ENCODE results near the gene TGFBRAP1.

TGFBRAP1 gene

DNA sequence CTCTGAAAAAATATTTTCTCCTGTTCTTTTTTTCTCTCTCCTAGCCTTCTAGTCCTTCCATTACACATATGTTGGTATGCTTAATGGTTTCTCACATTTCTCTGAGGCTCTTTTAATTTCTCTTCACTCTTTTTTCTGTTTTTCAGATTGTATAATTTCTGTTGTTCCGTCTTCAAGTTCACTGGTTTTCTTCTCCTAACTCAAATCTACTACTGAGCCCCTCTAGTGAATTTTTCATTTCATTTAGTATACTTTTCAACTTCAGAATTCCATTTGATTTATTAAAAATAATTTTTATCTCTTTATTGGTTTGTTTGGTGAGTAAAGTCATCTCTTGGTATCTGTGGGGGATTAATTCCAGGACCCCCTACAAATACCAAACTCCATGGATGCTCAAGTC, 27.6 kb upstream of the TGFBRAP1 start:
- no peak for DNase-seq (ENCODE audit: low read depth)
- no peak overlapping the region for H3K4me3 ChIP-seq (ENCODE audit: low read length)
- TF ChIP-seq, protein P1, sequence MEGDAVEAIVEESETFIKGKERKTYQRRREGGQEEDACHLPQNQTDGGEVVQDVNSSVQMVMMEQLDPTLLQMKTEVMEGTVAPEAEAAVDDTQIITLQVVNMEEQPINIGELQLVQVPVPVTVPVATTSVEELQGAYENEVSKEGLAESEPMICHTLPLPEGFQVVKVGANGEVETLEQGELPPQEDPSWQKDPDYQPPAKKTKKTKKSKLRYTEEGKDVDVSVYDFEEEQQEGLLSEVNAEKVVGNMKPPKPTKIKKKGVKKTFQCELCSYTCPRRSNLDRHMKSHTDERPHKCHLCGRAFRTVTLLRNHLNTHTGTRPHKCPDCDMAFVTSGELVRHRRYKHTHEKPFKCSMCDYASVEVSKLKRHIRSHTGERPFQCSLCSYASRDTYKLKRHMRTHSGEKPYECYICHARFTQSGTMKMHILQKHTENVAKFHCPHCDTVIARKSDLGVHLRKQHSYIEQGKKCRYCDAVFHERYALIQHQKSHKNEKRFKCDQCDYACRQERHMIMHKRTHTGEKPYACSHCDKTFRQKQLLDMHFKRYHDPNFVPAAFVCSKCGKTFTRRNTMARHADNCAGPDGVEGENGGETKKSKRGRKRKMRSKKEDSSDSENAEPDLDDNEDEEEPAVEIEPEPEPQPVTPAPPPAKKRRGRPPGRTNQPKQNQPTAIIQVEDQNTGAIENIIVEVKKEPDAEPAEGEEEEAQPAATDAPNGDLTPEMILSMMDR (conservative IDR thresholded peaks at IDR 0.05; ENCODE audit: low read length) = no peak

GRCh38 chr2:105344704-105345345, 15.3 kb upstream of the TGFBRAP1 start:
- TF ChIP-seq, protein P1 (conservative IDR thresholded peaks at IDR 0.05; ENCODE audit: low read length) = peak; percentile 53
- no peak overlapping the region for H3K4me3 ChIP-seq (ENCODE audit: low read length)
- peak; percentile 52 for DNase-seq (ENCODE audit: low read depth)

DNA sequence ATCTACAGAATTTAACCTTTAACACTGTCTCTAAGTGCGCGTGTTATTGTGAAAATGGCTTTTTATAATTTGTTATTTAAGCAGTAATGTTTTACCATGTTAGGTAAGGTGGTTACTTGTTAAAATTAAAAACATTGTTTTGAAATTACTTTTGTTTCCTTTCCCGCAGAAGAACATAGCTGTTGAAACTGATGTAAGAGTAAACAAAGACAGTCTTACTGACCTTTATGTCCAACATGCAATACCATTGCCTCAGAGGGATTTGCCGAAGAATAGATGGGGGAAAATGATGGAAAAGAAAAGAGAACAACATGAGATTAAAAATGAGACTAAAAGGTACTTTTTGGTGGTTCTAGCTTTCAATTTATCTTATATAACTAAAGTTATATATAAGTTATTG, 9.9 kb upstream of the TGFBRAP1 start:
- no peak overlapping the region for H3K4me3 ChIP-seq (ENCODE audit: low read length)
- DNase-seq (ENCODE audit: low read depth) = no peak
- TF ChIP-seq, protein P1 (conservative IDR thresholded peaks at IDR 0.05; ENCODE audit: low read length) = no peak

GRCh38 chr2:105338020-105338385, 8.5 kb upstream of the TGFBRAP1 start:
- DNase-seq (ENCODE audit: low read depth) = no peak
- TF ChIP-seq, protein P1 (conservative IDR thresholded peaks at IDR 0.05; ENCODE audit: low read length) = no peak
- H3K4me3 ChIP-seq (ENCODE audit: low read length) = peak overlapping the region; percentile 90

DNA sequence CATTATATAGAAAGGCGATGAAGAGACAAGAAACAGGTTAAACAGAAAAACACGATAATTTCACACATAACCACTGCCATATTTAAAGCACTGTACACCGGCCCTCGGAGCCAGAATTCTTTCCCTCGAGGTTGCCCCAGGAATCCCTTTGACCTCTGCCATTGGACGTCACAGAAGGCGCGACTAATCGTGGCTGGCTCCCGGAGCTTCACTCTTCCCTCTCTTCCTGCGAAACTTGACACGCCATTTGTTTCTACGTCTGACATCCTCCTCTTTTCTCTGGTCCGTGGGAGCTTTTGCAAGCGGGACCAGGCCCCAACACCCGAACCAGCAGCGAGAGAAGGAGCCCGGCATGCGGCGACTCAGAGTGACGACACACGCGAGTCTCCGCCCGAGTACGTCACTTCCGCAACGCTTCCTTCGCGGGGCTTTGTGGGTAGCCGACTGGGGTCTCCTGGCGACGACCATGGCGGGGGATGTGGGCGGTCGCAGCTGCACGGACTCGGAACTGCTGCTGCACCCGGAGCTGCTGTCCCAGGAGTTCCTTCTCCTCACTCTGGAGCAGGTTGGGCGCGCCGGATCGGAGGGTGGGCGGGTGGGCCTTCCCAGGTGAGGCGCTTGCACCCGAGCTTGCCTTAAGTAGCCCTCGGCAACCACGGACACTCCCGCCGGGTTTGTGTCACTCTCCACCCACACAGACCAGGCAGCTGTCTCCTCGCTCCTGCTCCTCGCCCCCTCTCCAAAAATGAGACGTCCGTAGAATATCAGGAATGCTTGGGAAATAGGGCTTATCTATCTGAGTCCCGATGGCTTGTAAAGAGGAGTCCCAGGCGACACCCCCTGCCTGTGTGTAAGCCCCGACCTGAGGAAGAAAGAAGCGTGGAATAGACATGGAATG, 7.8 kb upstream of the TGFBRAP1 start, which contains the start of gene C2orf49:
Gene C2orf49, plus strand, starts transcription at position 419 of the 898 bp plus-strand sequence. Its CDS starts 48 bp downstream, at position 467.
- DNase-seq (ENCODE audit: low read depth) = peak; percentile 65
- TF ChIP-seq, protein P1 (conservative IDR thresholded peaks at IDR 0.05; ENCODE audit: low read length) = no peak
- peak within 1 kb of the TSS; percentile 90 for H3K4me3 ChIP-seq (ENCODE audit: low read length)

DNA sequence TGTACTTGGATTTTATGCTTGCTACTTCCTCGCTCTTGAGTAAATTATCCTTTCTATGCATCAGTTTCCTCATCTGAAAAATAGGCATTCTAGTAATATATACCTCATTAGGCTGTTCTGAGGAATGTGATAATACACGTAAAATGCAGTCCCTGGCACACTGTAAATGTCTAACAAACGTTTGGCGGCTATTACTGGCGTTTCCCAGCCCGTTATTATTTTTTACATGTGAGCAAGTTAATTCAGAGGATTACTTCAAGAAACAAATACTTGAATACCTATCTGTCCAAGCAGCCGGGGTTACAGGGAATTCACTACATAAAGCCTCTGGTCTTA, 7.2 kb upstream of the TGFBRAP1 start:
- no peak for DNase-seq (ENCODE audit: low read depth)
- TF ChIP-seq, protein P1 (conservative IDR thresholded peaks at IDR 0.05; ENCODE audit: low read length) = no peak

GRCh38 chr2:105335469-105335868, 5.9 kb upstream of the TGFBRAP1 start:
- TF ChIP-seq, protein P1 (conservative IDR thresholded peaks at IDR 0.05; ENCODE audit: low read length) = no peak
- DNase-seq (ENCODE audit: low read depth) = no peak
- no peak overlapping the region for H3K4me3 ChIP-seq (ENCODE audit: low read length)

More for the DNA sequence above, 7.2 kb upstream of the TGFBRAP1 start:
- peak overlapping the region; percentile 90 for H3K4me3 ChIP-seq (ENCODE audit: low read length)
